ENCODE data around the gene OS9. TPM values are rescaled to one million over a fixed set of nuclear protein-coding genes. Genes with fewer than 3 reads are reported as not detected.

Gene OS9
- total RNA-seq, 1 donor from 2014 or later = 284 TPM

GRCh38 chr12:57698414-57698813, 4.5 kb downstream of the OS9 start:
- Mint-ChIP-seq H3K9me3 (ENCODE audit: low read depth) (peaks cover 4% of the 10 kb centered on the region), H3K27ac (ENCODE audit: unreplicated experiment) (no peak overlapping the region), H3K27me3 (ENCODE audit: low read depth) (no peaks in the 10 kb centered on the region), H3K4me1 (ENCODE audit: low read depth) (no peaks in the 10 kb centered on the region), H3K4me3 (ENCODE audit: unreplicated experiment) (no peak overlapping the region), H3K36me3 (ENCODE audit: low read depth) (peaks cover 34% of the 10 kb centered on the region)
- no peak for DNase-seq (ENCODE audit: low spot score)
- TF ChIP-seq CTCF (IDR thresholded peaks at IDR 0.05) = no peak

GRCh38 chr12:57700317-57700716, 6.4 kb downstream of the OS9 start:
- no peaks in the 10 kb centered on the region for H3K4me1 Mint-ChIP-seq (ENCODE audit: low read depth)
- no peak overlapping the region for H3K4me3 Mint-ChIP-seq (ENCODE audit: unreplicated experiment)
- no peak overlapping the region for H3K27ac Mint-ChIP-seq (ENCODE audit: unreplicated experiment)
- DNase-seq (ENCODE audit: low spot score) = no peak
- H3K9me3 Mint-ChIP-seq (ENCODE audit: low read depth) = peaks cover 8% of the 10 kb centered on the region
- H3K27me3 Mint-ChIP-seq (ENCODE audit: low read depth) = no peaks in the 10 kb centered on the region
- peaks cover 39% of the 10 kb centered on the region for H3K36me3 Mint-ChIP-seq (ENCODE audit: low read depth)
- TF ChIP-seq CTCF (IDR thresholded peaks at IDR 0.05) = no peak

GRCh38 chr12:57707250-57707649, 13.3 kb downstream of the OS9 start:
- H3K9me3 Mint-ChIP-seq (ENCODE audit: low read depth) = peaks cover 11% of the 10 kb centered on the region
- H3K4me1 Mint-ChIP-seq (ENCODE audit: low read depth) = no peaks in the 10 kb centered on the region
- DNase-seq (ENCODE audit: low spot score) = no peak

GRCh38 chr12:57708296-57708695, 14.4 kb downstream of the OS9 start:
- no peak for DNase-seq (ENCODE audit: low spot score)
- Mint-ChIP-seq H3K36me3 (ENCODE audit: low read depth) (peaks cover 22% of the 10 kb centered on the region), H3K4me3 (ENCODE audit: unreplicated experiment) (no peak overlapping the region), H3K27ac (ENCODE audit: unreplicated experiment) (no peak overlapping the region), H3K27me3 (ENCODE audit: low read depth) (no peaks in the 10 kb centered on the region), H3K4me1 (ENCODE audit: low read depth) (no peaks in the 10 kb centered on the region), H3K9me3 (ENCODE audit: low read depth) (peaks cover 7% of the 10 kb centered on the region)
- TF ChIP-seq CTCF (IDR thresholded peaks at IDR 0.05) = no peak

More at GRCh38 chr12:57707250-57707649, 13.3 kb downstream of the OS9 start:
- H3K27me3 Mint-ChIP-seq (ENCODE audit: low read depth) = no peaks in the 10 kb centered on the region
- H3K4me3 Mint-ChIP-seq (ENCODE audit: unreplicated experiment) = no peak overlapping the region
- no peak for TF ChIP-seq CTCF (IDR thresholded peaks at IDR 0.05)
- peaks cover 26% of the 10 kb centered on the region for H3K36me3 Mint-ChIP-seq (ENCODE audit: low read depth)
- H3K27ac Mint-ChIP-seq (ENCODE audit: unreplicated experiment) = no peak overlapping the region

- Mint-ChIP-seq H3K4me3 (ENCODE audit: unreplicated experiment) (no peak overlapping the region), H3K27me3 (ENCODE audit: low read depth) (no peaks in the 10 kb centered on the region), H3K9me3 (ENCODE audit: low read depth) (peaks cover 4% of the 10 kb centered on the region), H3K27ac (ENCODE audit: unreplicated experiment) (no peak overlapping the region), H3K4me1 (ENCODE audit: low read depth) (no peaks in the 10 kb centered on the region), H3K36me3 (ENCODE audit: low read depth) (peaks cover 17% of the 10 kb centered on the region)
- no peak for DNase-seq (ENCODE audit: low spot score)
- no peak for TF ChIP-seq CTCF (IDR thresholded peaks at IDR 0.05)
Observed at GRCh38 chr12:57712701-57713100, 18.8 kb downstream of the OS9 start.
